Glomerular endothelial cell (primary cell): ENCODE measurements around the gene ATP13A5. TPM values are rescaled to one million over a fixed set of nuclear protein-coding genes. Genes with fewer than 3 reads are reported as not detected.

ENCODE experiments used
- DNase-seq: peaks from one replicate; pipeline ENCODE4 v3.0.0-alpha.2; 2011; ENCODE audit warnings: low read depth, low spot score; ENCODE audit errors: extremely low read depth
- total RNA-seq: library from RNA; depleted of rRNA; stranded (reverse); fragments of >200 nt; gene quantifications from 2 replicates; pipeline ENCODE4 v1.2.3, GENCODE V29; 2015

The ATP13A5 gene, protein sequence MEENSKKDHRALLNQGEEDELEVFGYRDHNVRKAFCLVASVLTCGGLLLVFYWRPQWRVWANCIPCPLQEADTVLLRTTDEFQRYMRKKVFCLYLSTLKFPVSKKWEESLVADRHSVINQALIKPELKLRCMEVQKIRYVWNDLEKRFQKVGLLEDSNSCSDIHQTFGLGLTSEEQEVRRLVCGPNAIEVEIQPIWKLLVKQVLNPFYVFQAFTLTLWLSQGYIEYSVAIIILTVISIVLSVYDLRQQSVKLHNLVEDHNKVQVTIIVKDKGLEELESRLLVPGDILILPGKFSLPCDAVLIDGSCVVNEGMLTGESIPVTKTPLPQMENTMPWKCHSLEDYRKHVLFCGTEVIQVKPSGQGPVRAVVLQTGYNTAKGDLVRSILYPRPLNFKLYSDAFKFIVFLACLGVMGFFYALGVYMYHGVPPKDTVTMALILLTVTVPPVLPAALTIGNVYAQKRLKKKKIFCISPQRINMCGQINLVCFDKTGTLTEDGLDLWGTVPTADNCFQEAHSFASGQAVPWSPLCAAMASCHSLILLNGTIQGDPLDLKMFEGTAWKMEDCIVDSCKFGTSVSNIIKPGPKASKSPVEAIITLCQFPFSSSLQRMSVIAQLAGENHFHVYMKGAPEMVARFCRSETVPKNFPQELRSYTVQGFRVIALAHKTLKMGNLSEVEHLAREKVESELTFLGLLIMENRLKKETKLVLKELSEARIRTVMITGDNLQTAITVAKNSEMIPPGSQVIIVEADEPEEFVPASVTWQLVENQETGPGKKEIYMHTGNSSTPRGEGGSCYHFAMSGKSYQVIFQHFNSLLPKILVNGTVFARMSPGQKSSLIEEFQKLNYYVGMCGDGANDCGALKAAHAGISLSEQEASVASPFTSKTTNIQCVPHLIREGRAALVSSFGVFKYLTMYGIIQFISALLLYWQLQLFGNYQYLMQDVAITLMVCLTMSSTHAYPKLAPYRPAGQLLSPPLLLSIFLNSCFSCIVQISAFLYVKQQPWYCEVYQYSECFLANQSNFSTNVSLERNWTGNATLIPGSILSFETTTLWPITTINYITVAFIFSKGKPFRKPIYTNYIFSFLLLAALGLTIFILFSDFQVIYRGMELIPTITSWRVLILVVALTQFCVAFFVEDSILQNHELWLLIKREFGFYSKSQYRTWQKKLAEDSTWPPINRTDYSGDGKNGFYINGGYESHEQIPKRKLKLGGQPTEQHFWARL
- not detected in 2 replicates for total RNA-seq

DNA sequence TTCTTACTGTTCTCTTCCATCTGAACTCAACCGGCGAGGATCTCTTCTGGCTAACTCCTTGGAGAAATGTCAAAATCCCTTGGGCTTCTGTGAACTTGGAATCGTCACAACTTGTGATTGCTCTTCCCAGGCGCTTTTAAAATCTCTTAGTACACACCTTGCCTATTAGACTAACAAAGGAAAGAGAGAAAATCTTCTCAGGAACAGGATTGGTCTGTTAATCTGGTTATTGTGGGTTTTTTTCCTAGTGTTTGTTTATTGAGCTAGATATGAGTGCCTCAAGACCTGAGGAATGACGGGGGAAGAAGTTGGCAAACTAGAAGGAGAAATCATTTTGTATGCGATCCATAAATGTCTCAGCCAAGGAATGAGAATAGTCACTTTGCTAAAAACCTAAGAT is at the start of gene ATP13A5:
ATP13A5 (minus strand) TSS at position 48 of the 400 bp plus-strand sequence; CDS start at position 20, 28 bp downstream.
- no peak for DNase-seq

GRCh38 chr3:193418576-193419373 is 40.2 kb upstream of the ATP13A5 start:
- DNase-seq: no peak

DNA sequence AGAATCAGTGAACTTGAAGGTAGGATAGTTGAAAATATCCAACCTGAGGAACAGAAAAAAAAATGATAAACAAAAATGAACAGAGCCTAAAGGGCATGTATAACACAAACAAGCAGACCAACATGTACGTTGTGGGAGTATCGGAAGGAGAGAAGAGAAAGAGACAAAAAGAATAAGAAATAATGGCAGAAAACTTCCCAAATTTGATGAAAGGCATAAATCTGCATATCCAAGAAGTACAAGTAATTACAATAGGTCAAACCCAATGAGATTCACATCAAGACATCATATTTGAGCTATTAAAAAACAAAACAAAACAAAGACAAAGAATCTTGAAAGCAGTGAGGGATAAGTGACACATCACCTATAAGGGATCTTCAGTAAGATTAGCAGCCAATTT is 38.1 kb upstream of the ATP13A5 start:
- DNase-seq: no peak

DNA sequence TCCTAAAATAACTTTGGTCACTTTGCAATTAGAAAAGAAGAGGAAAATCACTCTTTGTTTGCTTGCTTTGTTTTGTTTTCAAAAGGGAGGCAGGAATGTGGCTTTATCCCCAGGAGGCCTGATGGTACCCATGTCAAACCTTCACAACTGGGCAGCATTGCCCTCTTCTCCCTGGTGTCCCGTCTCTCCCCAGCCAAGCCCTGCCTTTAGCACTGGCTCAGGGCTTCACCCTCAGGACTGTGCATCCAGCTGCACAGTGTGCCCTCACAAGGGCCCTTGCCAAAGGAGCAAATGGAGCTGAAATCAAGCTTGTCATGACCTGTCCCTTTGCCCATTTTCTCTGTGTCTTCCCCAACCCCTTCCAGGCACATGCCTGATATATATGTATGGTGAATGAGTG is 29.1 kb upstream of the ATP13A5 start:
- no peak for DNase-seq

GRCh38 chr3:193407112-193407511 is 28.6 kb upstream of the ATP13A5 start:
- DNase-seq: no peak

- DNase-seq: no peak
Observed at GRCh38 chr3:193403307-193403706, 24.8 kb upstream of the ATP13A5 start.

DNA sequence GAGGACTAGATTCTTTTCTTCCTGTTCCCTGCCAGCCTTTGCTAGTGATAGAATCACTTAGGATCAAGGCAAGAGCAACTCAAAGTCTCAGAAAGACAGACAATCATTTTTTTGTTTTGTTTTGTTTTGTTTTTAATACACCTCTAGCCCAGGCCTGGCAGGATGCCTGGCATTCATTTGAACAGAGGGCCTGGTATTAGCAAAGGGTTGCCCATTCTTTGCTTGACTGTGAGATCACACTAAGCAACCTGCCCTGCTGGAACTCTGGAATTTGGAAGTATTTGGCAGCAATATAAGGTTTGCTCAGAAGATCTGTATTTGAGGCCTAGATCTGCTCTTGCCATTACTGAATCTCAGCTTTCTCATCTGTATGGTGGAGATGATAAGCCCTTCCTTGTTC is 21.8 kb upstream of the ATP13A5 start:
- no peak for DNase-seq

DNA sequence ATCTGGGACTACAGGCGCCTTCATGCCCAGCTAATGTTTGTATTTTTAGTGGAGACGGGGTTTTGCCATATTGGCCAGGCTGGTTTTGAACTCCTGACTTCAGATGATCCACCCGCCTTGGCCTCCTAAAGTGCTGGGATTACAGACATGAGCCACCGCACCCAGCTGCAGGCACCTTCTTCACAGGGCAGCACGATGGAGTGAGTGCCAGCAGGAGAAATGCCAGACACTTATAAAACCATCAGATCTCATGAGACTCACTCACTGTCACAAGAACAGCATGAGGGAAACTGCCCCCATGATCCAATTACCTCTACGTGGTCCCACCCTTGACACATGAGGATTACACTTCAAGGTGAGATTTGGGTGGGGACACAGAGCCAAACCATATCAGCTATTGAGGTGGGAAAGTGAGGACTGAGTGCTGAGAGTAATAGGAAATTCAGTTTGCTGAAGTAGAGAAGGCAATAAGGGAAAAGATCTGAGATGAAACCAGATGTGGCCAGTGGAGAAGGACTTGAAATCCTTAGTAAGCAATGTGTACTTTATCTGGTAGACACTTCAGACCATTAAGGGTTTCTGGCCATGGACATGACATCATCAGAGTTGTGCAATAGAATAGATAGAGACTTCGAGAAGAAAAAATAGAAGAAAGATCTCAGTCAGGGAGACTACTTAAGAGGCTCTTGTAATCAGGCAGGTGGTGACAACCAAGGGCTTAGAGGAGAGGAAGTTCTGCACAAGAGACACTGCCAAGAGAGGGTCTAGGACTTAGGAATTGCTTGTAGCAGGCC is 18.1 kb upstream of the ATP13A5 start:
- no peak for DNase-seq

DNA sequence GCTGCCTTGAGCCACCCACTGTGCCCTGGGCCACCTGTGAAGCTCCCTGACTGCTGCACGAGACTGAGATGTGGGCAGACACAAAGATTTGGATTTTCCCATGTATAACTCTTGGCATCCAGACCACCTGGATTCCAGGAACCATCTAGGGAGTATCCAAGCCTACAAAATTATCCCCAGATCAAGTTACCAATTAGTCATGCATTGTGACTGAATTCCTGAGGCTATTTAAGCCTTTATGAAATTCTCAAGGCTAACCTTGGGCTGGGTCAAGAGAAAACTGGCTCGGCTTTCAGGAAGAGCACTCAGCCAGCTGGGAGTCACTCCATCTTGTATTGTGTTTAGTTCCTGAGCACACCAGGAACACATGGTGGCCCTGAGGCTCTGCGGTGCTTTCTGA is 13.3 kb upstream of the ATP13A5 start:
- no peak for DNase-seq

- no peak for DNase-seq
Observed at GRCh38 chr3:193389335-193389734, 10.8 kb upstream of the ATP13A5 start.

GRCh38 chr3:193388361-193388760 is 9.8 kb upstream of the ATP13A5 start:
- DNase-seq: no peak

DNA sequence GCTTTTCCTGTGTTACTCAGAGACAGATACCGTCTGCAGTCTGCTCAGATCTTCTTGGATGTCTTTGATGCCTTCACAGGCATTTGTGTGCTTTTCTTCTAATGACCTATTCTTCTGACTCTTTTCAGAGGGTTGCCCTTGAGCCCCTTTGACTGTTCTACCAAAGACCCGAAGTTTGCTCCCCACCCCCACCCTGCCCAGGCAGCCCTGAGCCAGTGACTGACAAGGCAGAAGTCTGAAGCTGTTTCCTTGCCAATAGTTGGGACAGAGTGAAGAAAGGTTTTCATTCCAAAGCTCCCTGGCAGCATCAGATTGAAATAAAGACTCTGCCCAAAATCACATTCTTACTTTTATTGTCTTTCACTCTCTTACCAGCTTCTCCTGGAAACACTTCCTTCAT is 9.0 kb upstream of the ATP13A5 start:
- DNase-seq: no peak

- no peak for DNase-seq
Observed at GRCh38 chr3:193377591-193377990, 962 bp downstream of the ATP13A5 start.

DNA sequence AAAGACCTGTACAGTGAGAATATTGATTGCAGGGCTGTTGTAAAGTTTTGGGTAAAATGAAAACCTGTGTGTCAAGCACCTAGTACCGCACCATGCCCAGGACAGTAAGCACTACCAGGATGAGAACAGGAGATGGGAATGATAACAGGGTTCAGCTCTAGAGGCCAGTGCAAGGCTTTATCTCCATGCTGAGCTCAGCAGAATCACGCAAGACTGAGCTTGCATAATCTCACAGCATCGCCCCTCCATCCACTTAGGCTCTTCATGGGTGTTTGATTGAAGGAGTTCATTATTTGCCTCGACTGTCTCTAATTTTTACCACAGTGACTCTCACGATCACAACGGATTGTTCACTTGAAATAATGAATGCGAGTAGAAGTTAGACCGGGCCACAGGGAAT is 2.9 kb downstream of the ATP13A5 start:
- DNase-seq: no peak

GRCh38 chr3:193372783-193373182 is 5.8 kb downstream of the ATP13A5 start:
- DNase-seq: no peak

GRCh38 chr3:193367868-193368267 is 10.7 kb downstream of the ATP13A5 start:
- DNase-seq: no peak

GRCh38 chr3:193357291-193357690 is 21.3 kb downstream of the ATP13A5 start:
- no peak for DNase-seq

DNA sequence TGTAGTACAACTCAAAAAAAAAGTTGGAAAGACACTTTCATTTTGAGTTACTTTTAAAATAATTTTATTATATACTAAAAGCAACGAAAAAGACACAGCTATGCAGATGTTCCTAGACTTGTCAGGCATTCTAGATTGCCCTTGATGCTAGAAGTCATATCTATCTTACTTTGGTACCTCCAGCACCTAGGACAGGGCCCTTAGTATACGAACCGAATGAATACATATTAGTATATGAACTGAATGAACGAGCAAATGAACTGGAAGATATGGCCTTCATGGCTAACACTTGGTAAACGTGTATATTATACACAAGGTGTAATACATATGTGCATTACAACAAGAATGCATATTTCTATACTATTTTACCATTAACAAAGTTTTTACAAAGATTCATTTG is 24.1 kb downstream of the ATP13A5 start:
- no peak for DNase-seq

DNA sequence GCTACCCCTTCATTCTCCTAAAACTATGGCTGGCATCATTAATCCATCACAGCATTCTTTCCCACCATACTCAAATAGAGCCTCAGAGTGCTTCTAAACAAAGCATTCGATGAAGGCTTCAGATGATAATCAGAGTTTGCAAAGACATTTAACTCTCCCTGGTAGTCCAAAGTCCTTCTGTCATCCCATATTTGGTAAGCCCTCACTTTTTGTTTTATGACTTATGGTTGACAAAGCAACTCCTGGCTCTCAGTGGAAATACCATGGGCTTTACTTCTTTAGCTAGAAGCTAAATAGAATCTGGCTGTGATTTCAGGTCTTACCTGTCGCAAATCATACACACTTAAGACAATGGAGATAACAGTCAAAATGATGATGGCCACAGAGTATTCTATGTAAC is 27.8 kb downstream of the ATP13A5 start:
- no peak for DNase-seq

- no peak for DNase-seq
Observed at GRCh38 chr3:193348686-193349085, 29.9 kb downstream of the ATP13A5 start.
